ENCODE measurements around the gene HINT3. TPM values are rescaled to one million over a fixed set of nuclear protein-coding genes. Genes with fewer than 3 reads are reported as not detected.

Gene HINT3
- total RNA-seq, 2 experiments from 2014 or later, result 8.5 to 8.6 TPM

GRCh38 chr6:125962900-125963497, 6.4 kb downstream of the HINT3 start:
- Mint-ChIP-seq H3K4me1 (ENCODE audit: low read depth) (peaks cover 22% of the 10 kb centered on the region), H3K27ac (no peak overlapping the region), H3K36me3 (ENCODE audit: low read depth) (peaks cover 8% of the 10 kb centered on the region), H3K4me3 (no peak overlapping the region), H3K9me3 (no peaks in the 10 kb centered on the region), H3K27me3 (no peaks in the 10 kb centered on the region)
- CTCF ChIA-PET, result interaction anchor here (0.8 to 4.8 kb wide), 3 partner anchors 11 to 640 kb away, joined by 3 to 25 read pairs (median 3); no protein-coding TSS in a partner anchor
- intact Hi-C loops (cut with micrococcal nuclease), result no loop called here
- POLR2A ChIA-PET, result interaction anchor here (0.7 kb wide), 1 partner anchor 1863 kb away, joined by 3 read pairs; no protein-coding TSS in a partner anchor
- no peak for TF ChIP-seq CTCF (IDR thresholded peaks at IDR 0.05)
- DNase-seq (no peak), ATAC-seq (no peak)

GRCh38 chr6:125963817-125964216, 7.2 kb downstream of the HINT3 start:
- POLR2A ChIA-PET, result interaction anchor here (1.4 to 1.5 kb wide), 2 partner anchors 22 to 183 kb away, joined by 4 read pairs; partner anchors contain the start of gene TRMT11
- peaks cover 25% of the 10 kb centered on the region for H3K4me1 Mint-ChIP-seq (ENCODE audit: low read depth)
- no peak for ATAC-seq

GRCh38 chr6:125966569-125966968, 10.0 kb downstream of the HINT3 start:
- POLR2A ChIA-PET, result no interaction called here
- ATAC-seq (no peak), DNase-seq (no peak)
- no peak overlapping the region for H3K27ac Mint-ChIP-seq
- peaks cover 33% of the 10 kb centered on the region for H3K4me1 Mint-ChIP-seq (ENCODE audit: low read depth)
- no peaks in the 10 kb centered on the region for H3K27me3 Mint-ChIP-seq
- no peak overlapping the region for H3K4me3 Mint-ChIP-seq
- H3K36me3 Mint-ChIP-seq (ENCODE audit: low read depth), result peaks cover 18% of the 10 kb centered on the region
- TF ChIP-seq CTCF (IDR thresholded peaks at IDR 0.05), result no peak
- intact Hi-C loops (cut with micrococcal nuclease), result no loop called here
- CTCF ChIA-PET, result interaction anchor here (1.8 to 2.5 kb wide), 2 partner anchors 10 to 11 kb away, joined by 9 to 10 read pairs; partner anchors contain the start of gene HINT3
- no peaks in the 10 kb centered on the region for H3K9me3 Mint-ChIP-seq

More at GRCh38 chr6:125963817-125964216, 7.2 kb downstream of the HINT3 start:
- Mint-ChIP-seq H3K36me3 (ENCODE audit: low read depth) (peaks cover 17% of the 10 kb centered on the region), H3K27me3 (no peaks in the 10 kb centered on the region), H3K27ac (no peak overlapping the region), H3K9me3 (no peaks in the 10 kb centered on the region), H3K4me3 (no peak overlapping the region)
- DNase-seq, result no peak
- no peak for TF ChIP-seq CTCF (IDR thresholded peaks at IDR 0.05)
- CTCF ChIA-PET, result interaction anchor here (0.8 to 2.0 kb wide), 4 partner anchors 11 to 641 kb away, joined by 3 to 13 read pairs (median 6); no protein-coding TSS in a partner anchor
- intact Hi-C loops (cut with micrococcal nuclease), result no loop called here

GRCh38 chr6:125968493-125968892, 11.9 kb downstream of the HINT3 start:
- intact Hi-C loops (cut with micrococcal nuclease), result no loop called here
- H3K4me3 Mint-ChIP-seq, result no peak overlapping the region
- CTCF ChIA-PET, result interaction anchor here (1.0 to 1.8 kb wide), 2 partner anchors 12 to 61 kb away, joined by 3 to 9 read pairs; partner anchors contain the start of gene HINT3

More at GRCh38 chr6:125968493-125968892, 11.9 kb downstream of the HINT3 start:
- Mint-ChIP-seq H3K36me3 (ENCODE audit: low read depth) (peaks cover 18% of the 10 kb centered on the region), H3K9me3 (no peaks in the 10 kb centered on the region), H3K27me3 (no peaks in the 10 kb centered on the region), H3K27ac (no peak overlapping the region), H3K4me1 (ENCODE audit: low read depth) (peaks cover 26% of the 10 kb centered on the region)
- no peak for TF ChIP-seq CTCF (IDR thresholded peaks at IDR 0.05)
- DNase-seq (no peak), ATAC-seq (no peak)
- POLR2A ChIA-PET, result interaction anchor here (1.9 kb wide), 1 partner anchor 18 kb away, joined by 7 read pairs; the partner anchor contains the start of gene TRMT11

All from activated CD8-positive, alpha-beta T cell treated with anti-CD3 and anti-CD28 coated beads for 36 hours (primary cell).